ENCODE measurements around the gene RMDN2. TPM values are rescaled to one million over a fixed set of nuclear protein-coding genes. Genes with fewer than 3 reads are reported as not detected.

RMDN2 gene
- total and polyA plus RNA-seq, 4 donors = 7.3 to 30.6 (median 13.3) TPM

DNA sequence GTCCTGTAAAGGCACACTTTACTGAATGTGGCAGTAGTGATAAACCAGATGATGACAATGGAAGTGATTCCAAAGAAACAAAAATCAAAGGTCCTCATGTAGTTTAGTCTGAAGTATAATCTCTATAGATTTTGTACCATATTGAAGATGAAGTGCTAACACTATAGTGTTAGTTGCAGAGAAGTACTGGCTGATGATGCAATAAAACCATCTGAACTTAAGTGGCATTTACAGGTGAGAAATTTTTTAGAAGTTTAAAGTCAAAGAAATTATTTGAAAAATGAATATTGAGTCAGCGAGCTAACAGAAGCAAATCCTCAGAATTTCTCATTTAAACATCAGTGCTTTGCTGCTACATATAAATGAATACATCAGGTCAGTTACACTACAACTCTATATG lies 43.1 kb upstream of the RMDN2 start:
- Histone ChIP-seq H3K4me3 (ENCODE audit: low read depth in 1 of 3, low read length in 3 of 3) (no peak overlapping the region), H3K4me1 (ENCODE audit: control insufficient read depth in 4 of 4, insufficient read depth in 4 of 4, low read length in 3 of 4) (no peaks in the 10 kb centered on the region), H3K27ac (ENCODE audit: low read depth in 1 of 2, low read length in 2 of 2) (no peak overlapping the region), H3K9me3 (ENCODE audit: control insufficient read depth in 4 of 4, low read length in 3 of 4) (no peaks in the 10 kb centered on the region), H3K9ac (ENCODE audit: low read depth in 1 of 2, low read length in 2 of 2) (no peak overlapping the region), H3K36me3 (ENCODE audit: control insufficient read depth in 4 of 4, insufficient read depth in 3 of 4, low read depth in 1 of 4, low read length in 3 of 4) (no peaks in the 10 kb centered on the region), H3K27me3 (ENCODE audit: control insufficient read depth in 4 of 4, insufficient read depth in 4 of 4, low read length in 3 of 4) (no peaks in the 10 kb centered on the region)
- TF ChIP-seq, protein P1, sequence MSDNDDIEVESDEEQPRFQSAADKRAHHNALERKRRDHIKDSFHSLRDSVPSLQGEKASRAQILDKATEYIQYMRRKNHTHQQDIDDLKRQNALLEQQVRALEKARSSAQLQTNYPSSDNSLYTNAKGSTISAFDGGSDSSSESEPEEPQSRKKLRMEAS (IDR thresholded peaks at IDR 0.05) = no peak
- TF ChIP-seq FOXA1 (IDR thresholded peaks at IDR 0.05) (no peak), HNF4A (conservative IDR thresholded peaks at IDR 0.05) (no peak), TAF1 (conservative IDR thresholded peaks at IDR 0.05) (no peak), FOXA2 (IDR thresholded peaks at IDR 0.05) (no peak), SP1 (IDR thresholded peaks at IDR 0.05) (no peak), HNF4G (IDR thresholded peaks at IDR 0.05) (no peak), NR2F2 (IDR thresholded peaks at IDR 0.05) (no peak), JUND (IDR thresholded peaks at IDR 0.05) (no peak), RXRA (IDR thresholded peaks at IDR 0.05) (no peak), YY1 (IDR thresholded peaks at IDR 0.05) (no peak), GABPA (IDR thresholded peaks at IDR 0.05 in 1 of 2, conservative IDR thresholded peaks at IDR 0.05 in 1 of 2) (no peak), EGR1 (IDR thresholded peaks at IDR 0.05; ENCODE audit: low read depth in 2 of 2) (no peak)
- TF ChIP-seq, protein P2, sequence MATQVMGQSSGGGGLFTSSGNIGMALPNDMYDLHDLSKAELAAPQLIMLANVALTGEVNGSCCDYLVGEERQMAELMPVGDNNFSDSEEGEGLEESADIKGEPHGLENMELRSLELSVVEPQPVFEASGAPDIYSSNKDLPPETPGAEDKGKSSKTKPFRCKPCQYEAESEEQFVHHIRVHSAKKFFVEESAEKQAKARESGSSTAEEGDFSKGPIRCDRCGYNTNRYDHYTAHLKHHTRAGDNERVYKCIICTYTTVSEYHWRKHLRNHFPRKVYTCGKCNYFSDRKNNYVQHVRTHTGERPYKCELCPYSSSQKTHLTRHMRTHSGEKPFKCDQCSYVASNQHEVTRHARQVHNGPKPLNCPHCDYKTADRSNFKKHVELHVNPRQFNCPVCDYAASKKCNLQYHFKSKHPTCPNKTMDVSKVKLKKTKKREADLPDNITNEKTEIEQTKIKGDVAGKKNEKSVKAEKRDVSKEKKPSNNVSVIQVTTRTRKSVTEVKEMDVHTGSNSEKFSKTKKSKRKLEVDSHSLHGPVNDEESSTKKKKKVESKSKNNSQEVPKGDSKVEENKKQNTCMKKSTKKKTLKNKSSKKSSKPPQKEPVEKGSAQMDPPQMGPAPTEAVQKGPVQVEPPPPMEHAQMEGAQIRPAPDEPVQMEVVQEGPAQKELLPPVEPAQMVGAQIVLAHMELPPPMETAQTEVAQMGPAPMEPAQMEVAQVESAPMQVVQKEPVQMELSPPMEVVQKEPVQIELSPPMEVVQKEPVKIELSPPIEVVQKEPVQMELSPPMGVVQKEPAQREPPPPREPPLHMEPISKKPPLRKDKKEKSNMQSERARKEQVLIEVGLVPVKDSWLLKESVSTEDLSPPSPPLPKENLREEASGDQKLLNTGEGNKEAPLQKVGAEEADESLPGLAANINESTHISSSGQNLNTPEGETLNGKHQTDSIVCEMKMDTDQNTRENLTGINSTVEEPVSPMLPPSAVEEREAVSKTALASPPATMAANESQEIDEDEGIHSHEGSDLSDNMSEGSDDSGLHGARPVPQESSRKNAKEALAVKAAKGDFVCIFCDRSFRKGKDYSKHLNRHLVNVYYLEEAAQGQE (IDR thresholded peaks at IDR 0.05) = no peak
- TF ChIP-seq, protein P3, sequence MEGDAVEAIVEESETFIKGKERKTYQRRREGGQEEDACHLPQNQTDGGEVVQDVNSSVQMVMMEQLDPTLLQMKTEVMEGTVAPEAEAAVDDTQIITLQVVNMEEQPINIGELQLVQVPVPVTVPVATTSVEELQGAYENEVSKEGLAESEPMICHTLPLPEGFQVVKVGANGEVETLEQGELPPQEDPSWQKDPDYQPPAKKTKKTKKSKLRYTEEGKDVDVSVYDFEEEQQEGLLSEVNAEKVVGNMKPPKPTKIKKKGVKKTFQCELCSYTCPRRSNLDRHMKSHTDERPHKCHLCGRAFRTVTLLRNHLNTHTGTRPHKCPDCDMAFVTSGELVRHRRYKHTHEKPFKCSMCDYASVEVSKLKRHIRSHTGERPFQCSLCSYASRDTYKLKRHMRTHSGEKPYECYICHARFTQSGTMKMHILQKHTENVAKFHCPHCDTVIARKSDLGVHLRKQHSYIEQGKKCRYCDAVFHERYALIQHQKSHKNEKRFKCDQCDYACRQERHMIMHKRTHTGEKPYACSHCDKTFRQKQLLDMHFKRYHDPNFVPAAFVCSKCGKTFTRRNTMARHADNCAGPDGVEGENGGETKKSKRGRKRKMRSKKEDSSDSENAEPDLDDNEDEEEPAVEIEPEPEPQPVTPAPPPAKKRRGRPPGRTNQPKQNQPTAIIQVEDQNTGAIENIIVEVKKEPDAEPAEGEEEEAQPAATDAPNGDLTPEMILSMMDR (IDR thresholded peaks at IDR 0.05; ENCODE audit: low read depth, low read length, missing input control) = no peak
- TF ChIP-seq, protein P4, sequence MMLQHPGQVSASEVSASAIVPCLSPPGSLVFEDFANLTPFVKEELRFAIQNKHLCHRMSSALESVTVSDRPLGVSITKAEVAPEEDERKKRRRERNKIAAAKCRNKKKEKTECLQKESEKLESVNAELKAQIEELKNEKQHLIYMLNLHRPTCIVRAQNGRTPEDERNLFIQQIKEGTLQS (IDR thresholded peaks at IDR 0.05) = no peak
- TF ChIP-seq, protein P5, sequence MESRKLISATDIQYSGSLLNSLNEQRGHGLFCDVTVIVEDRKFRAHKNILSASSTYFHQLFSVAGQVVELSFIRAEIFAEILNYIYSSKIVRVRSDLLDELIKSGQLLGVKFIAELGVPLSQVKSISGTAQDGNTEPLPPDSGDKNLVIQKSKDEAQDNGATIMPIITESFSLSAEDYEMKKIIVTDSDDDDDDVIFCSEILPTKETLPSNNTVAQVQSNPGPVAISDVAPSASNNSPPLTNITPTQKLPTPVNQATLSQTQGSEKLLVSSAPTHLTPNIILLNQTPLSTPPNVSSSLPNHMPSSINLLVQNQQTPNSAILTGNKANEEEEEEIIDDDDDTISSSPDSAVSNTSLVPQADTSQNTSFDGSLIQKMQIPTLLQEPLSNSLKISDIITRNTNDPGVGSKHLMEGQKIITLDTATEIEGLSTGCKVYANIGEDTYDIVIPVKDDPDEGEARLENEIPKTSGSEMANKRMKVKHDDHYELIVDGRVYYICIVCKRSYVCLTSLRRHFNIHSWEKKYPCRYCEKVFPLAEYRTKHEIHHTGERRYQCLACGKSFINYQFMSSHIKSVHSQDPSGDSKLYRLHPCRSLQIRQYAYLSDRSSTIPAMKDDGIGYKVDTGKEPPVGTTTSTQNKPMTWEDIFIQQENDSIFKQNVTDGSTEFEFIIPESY (IDR thresholded peaks at IDR 0.05) = no peak
- WGBS = 100% methylated on average over 1 of the region's 1 CpG
- no peak for DNase-seq (ENCODE audit: low spot score)

DNA sequence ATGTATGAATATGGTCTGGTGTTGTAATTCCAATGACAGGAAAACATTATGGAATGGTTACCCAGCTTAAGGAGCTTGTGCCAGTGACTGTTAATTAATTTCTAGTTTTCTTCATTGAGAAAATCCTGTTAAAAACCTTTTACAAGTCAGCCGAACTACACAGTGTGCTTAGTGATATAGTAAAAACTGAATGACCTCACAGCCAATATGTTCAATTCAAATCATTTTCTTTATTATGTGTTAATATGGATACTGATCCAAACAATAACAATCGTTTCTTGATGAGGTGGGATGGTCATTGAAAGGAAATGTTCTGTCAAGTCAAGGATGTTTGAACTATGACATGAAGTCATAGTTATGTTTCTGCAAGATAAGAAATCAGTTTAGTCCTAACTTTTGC lies 41.6 kb upstream of the RMDN2 start:
- no peak overlapping the region for H3K9ac ChIP-seq (ENCODE audit: low read depth in 1 of 2, low read length in 2 of 2)
- WGBS = 83% methylated on average over 2 of the region's 2 CpGs
- TF ChIP-seq, protein P2 (IDR thresholded peaks at IDR 0.05) = no peak
- TF ChIP-seq RXRA (IDR thresholded peaks at IDR 0.05) = no peak
- TF ChIP-seq, protein P3 (IDR thresholded peaks at IDR 0.05; ENCODE audit: low read depth, low read length, missing input control) = no peak
- TF ChIP-seq YY1 (IDR thresholded peaks at IDR 0.05) = no peak
- TF ChIP-seq, protein P1 (IDR thresholded peaks at IDR 0.05) = no peak
- TF ChIP-seq EGR1 (IDR thresholded peaks at IDR 0.05; ENCODE audit: low read depth in 2 of 2) = no peak
- TF ChIP-seq FOXA1 (IDR thresholded peaks at IDR 0.05) = no peak
- TF ChIP-seq HNF4A (conservative IDR thresholded peaks at IDR 0.05) = no peak
- no peak for TF ChIP-seq GABPA (IDR thresholded peaks at IDR 0.05 in 1 of 2, conservative IDR thresholded peaks at IDR 0.05 in 1 of 2)
- no peak for TF ChIP-seq HNF4G (IDR thresholded peaks at IDR 0.05)
- no peak for TF ChIP-seq RAD21 (IDR thresholded peaks at IDR 0.05)

More for the DNA sequence above, 41.6 kb upstream of the RMDN2 start:
- Histone ChIP-seq H3K4me1 (ENCODE audit: control insufficient read depth in 4 of 4, insufficient read depth in 4 of 4, low read length in 3 of 4) (no peaks in the 10 kb centered on the region), H3K36me3 (ENCODE audit: control insufficient read depth in 4 of 4, insufficient read depth in 3 of 4, low read depth in 1 of 4, low read length in 3 of 4) (no peaks in the 10 kb centered on the region), H3K27ac (ENCODE audit: low read depth in 1 of 2, low read length in 2 of 2) (no peak overlapping the region), H3K4me3 (ENCODE audit: low read depth in 1 of 3, low read length in 3 of 3) (no peak overlapping the region), H3K27me3 (ENCODE audit: control insufficient read depth in 4 of 4, insufficient read depth in 4 of 4, low read length in 3 of 4) (no peaks in the 10 kb centered on the region), H3K9me3 (ENCODE audit: control insufficient read depth in 4 of 4, low read length in 3 of 4) (no peaks in the 10 kb centered on the region)
- DNase-seq (ENCODE audit: low spot score) = no peak

Data from liver (tissue), 9 donors.